Esophagus squamous epithelium (tissue), 5 donors: ENCODE results near the gene MPG. TPM values are rescaled to one million over a fixed set of nuclear protein-coding genes. Genes with fewer than 3 reads are reported as not detected.

Experiments
- DNase-seq: peaks from one replicate; lab custom pipeline; 2025; lab: John Stamatoyannopoulos, UW
- H3K27ac ChIP-seq, 4 donors: fragments of 200-600 bp; sonication (generic); one replicate each; pipeline ENCODE4 v1.5.1; 2016 to 2019; ENCODE audit warnings: mild to moderate bottlenecking in 1 of 4
- H3K27me3 ChIP-seq, 4 donors: fragments of 200-600 bp; sonication (generic); 1 replicate in 3 of 4; 2 replicates in 1 of 4; pipeline versions ENCODE4 v1.5.1 to v1.6.0; 2017 to 2021; ENCODE audit warnings: antibody characterized with exemption in 1 of 4
- H3K36me3 ChIP-seq, 3 donors: fragments of 200-600 bp; sonication (generic); one replicate each; pipeline ENCODE4 v1.5.1; 2016 to 2019
- H3K4me1 ChIP-seq, 3 donors: fragments of 200-600 bp; sonication (generic); one replicate each; pipeline ENCODE4 v1.5.1; 2017 to 2019
- H3K4me3 ChIP-seq, 4 donors: fragments of 200-600 bp; sonication (generic); 1 replicate in 3 of 4; 2 replicates in 1 of 4; pipeline ENCODE4 v1.5.1; 2016 to 2019; ENCODE audit warnings: mild to moderate bottlenecking in 2 of 4, moderate library complexity in 1 of 4
- H3K9me3 ChIP-seq, 3 donors: fragments of 200-600 bp; sonication (generic); one replicate each; pipeline ENCODE4 v1.5.1; 2016 to 2019
- POLR2A ChIP-seq, 4 donors: fragments of 450-650 bp; IDR thresholded peaks; one replicate each; pipeline ENCODE4 v1.6.1; 2017; ENCODE audit warnings: antibody characterized with exemption in 4 of 4, mild to moderate bottlenecking in 4 of 4, moderate library complexity in 3 of 4
- WGBS, 2 donors: methylation state at CpG; one replicate each; pipeline ENCODE4 v1.1.5; 2018; 5-methylcytosine and 5-hydroxymethylcytosine counted together
- intact Hi-C: fragments of 100-400 bp; cut with DNase I; formaldehyde crosslinking; loops from one replicate; pipeline ENCODE4 v1.15.0; 2022
- total RNA-seq, 4 donors: library from RNA; depleted of rRNA; stranded (reverse); fragments of >200 nt; gene quantifications; one replicate each; pipeline ENCODE4 v1.1.0, GENCODE V29; 2016
- TF ChIP-seq, protein P1 (sequence below), 6 experiments: fragments of 450-650 bp in 4 of 6; fragments of 200-600 bp in 2 of 6; sonication (generic) in 2 of 6; IDR thresholded peaks; one replicate each; pipeline ENCODE4 v1.5.1; 2016 to 2019; ENCODE audit warnings: antibody characterized with exemption in 6 of 6, mild to moderate bottlenecking in 4 of 6, moderate library complexity in 4 of 6
- donor health status: DM: yes; HTN: yes; CAD: no.

MPG gene
- total RNA-seq, 4 donors from 2014 or later = 47.4 to 72.1 (median 68.3) TPM

DNA sequence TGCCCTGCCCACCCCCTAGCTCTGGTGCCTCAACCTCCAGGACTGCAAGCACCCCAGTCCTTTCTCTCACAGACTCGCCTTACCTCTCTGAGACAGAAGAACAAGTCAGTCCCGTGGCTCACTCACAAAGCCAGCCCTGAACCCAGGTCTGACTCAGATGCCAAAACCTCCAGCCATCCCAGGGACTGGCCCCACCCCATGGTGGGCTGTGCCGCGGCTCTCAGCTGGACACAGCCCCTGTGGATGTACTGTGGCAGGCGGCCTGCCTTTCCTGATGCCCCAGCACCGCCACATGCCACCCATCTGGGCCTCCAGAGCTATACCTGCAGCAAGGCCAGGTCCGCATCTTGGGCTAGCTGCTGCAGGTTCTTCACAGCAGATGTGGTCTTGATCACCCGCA lies 19.8 kb downstream of the MPG start:
- peaks cover 3 to 48% (median 9%) of the 10 kb centered on the region in 3 donors for H3K36me3 ChIP-seq
- peaks cover 0 to 32% (median 5%) of the 10 kb centered on the region in 3 donors for H3K4me1 ChIP-seq
- 67 to 91% methylated on average over 2 to 4 of the region's 8 CpGs for WGBS, 2 donors
- TF ChIP-seq POLR2A (IDR thresholded peaks at IDR 0.05) = no peak
- TF ChIP-seq, protein P1, sequence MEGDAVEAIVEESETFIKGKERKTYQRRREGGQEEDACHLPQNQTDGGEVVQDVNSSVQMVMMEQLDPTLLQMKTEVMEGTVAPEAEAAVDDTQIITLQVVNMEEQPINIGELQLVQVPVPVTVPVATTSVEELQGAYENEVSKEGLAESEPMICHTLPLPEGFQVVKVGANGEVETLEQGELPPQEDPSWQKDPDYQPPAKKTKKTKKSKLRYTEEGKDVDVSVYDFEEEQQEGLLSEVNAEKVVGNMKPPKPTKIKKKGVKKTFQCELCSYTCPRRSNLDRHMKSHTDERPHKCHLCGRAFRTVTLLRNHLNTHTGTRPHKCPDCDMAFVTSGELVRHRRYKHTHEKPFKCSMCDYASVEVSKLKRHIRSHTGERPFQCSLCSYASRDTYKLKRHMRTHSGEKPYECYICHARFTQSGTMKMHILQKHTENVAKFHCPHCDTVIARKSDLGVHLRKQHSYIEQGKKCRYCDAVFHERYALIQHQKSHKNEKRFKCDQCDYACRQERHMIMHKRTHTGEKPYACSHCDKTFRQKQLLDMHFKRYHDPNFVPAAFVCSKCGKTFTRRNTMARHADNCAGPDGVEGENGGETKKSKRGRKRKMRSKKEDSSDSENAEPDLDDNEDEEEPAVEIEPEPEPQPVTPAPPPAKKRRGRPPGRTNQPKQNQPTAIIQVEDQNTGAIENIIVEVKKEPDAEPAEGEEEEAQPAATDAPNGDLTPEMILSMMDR (IDR thresholded peaks at IDR 0.05) = no peak
- no peak overlapping the region for H3K4me3 ChIP-seq
- no peaks in the 10 kb centered on the region for H3K9me3 ChIP-seq
- H3K27ac ChIP-seq = no peak overlapping the region
- H3K27me3 ChIP-seq = no peaks in the 10 kb centered on the region
- no peak for DNase-seq
- intact Hi-C loops = no loop called here

GRCh38 chr16:100989-101388 lies 23.0 kb downstream of the MPG start:
- no peak for DNase-seq
- intact Hi-C loops = no loop called here
- H3K9me3 ChIP-seq = no peaks in the 10 kb centered on the region
- H3K4me1 ChIP-seq = peaks cover 0 to 35% (median 5%) of the 10 kb centered on the region in 3 donors
- 69 to 82% methylated on average over 5 of the region's 5 CpGs for WGBS, 2 donors
- TF ChIP-seq, protein P1 (IDR thresholded peaks at IDR 0.05) = no peak
- TF ChIP-seq POLR2A (IDR thresholded peaks at IDR 0.05) = no peak
- no peaks in the 10 kb centered on the region for H3K27me3 ChIP-seq
- H3K27ac ChIP-seq = peak overlapping the region in 3 of 4 donors; percentile 70 to 75 (median 71)
- no peak overlapping the region for H3K4me3 ChIP-seq
- peaks cover 3 to 63% (median 9%) of the 10 kb centered on the region in 3 donors for H3K36me3 ChIP-seq

DNA sequence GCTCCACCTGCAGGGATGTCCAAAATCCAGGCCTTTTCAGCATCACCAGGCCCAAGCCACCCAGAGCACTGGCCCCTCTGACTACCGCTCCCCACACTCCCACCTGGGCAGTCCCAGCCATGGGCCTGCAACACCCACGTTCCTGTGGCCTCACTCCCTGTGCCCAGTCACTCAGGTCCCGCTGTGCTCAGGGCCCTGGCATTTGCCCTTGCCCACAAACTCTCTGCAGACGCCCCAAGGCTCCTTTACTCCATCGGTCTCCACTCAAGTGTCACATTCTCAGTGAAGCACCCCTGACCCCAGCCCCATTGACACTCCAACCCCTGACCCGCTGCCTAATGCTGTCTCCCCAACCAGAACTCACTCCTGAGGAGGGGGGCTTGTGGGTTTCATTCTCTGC lies 23.6 kb downstream of the MPG start:
- no peak overlapping the region for H3K4me3 ChIP-seq
- DNase-seq = no peak
- no peaks in the 10 kb centered on the region for H3K9me3 ChIP-seq
- TF ChIP-seq, protein P1 (IDR thresholded peaks at IDR 0.05) = no peak
- TF ChIP-seq POLR2A (IDR thresholded peaks at IDR 0.05) = no peak
- peak overlapping the region in 3 of 4 donors; percentile 70 to 75 (median 71) for H3K27ac ChIP-seq
- intact Hi-C loops = no loop called here
- WGBS, 2 donors = 88 to 90% methylated on average over 3 to 5 of the region's 6 CpGs
- H3K36me3 ChIP-seq = peaks cover 3 to 67% (median 9%) of the 10 kb centered on the region in 3 donors
- H3K27me3 ChIP-seq = no peaks in the 10 kb centered on the region
- peaks cover 0 to 35% (median 5%) of the 10 kb centered on the region in 3 donors for H3K4me1 ChIP-seq

- Histone ChIP-seq H3K9me3 (no peaks in the 10 kb centered on the region), H3K36me3 (peaks cover 3 to 67% (median 9%) of the 10 kb centered on the region in 3 donors), H3K27me3 (no peaks in the 10 kb centered on the region), H3K4me1 (peaks cover 0 to 33% (median under 1%) of the 10 kb centered on the region in 3 donors), H3K4me3 (no peak overlapping the region), H3K27ac (peak overlapping the region in 3 of 4 donors; percentile 70 to 75 (median 71))
- no peak for TF ChIP-seq POLR2A (IDR thresholded peaks at IDR 0.05)
- no peak for DNase-seq
- intact Hi-C loops = no loop called here
- 73 to 86% methylated on average over 10 to 13 of the region's 19 CpGs for WGBS, 2 donors
These were observed 24.2 kb downstream of the MPG start for GRCh38 chr16:102060-102855.

- 87 to 89% methylated on average over 4 to 5 of the region's 5 CpGs for WGBS, 2 donors
- TF ChIP-seq, protein P1 (IDR thresholded peaks at IDR 0.05) = no peak
- no peak for TF ChIP-seq POLR2A (IDR thresholded peaks at IDR 0.05)
These were observed 26.3 kb downstream of the MPG start for GRCh38 chr16:104355-104754.

More at GRCh38 chr16:104355-104754, 26.3 kb downstream of the MPG start:
- intact Hi-C loops = no loop called here
- Histone ChIP-seq H3K4me1 (peaks cover 0 to 34% (median 0%) of the 10 kb centered on the region in 3 donors), H3K27ac (no peak overlapping the region), H3K36me3 (peaks cover 0 to 62% (median 0%) of the 10 kb centered on the region in 3 donors), H3K9me3 (no peaks in the 10 kb centered on the region), H3K27me3 (no peaks in the 10 kb centered on the region), H3K4me3 (no peak overlapping the region)
- DNase-seq = no peak
